Measurements from ENCODE around the gene TSC1.
A peak's percentile ranks its signal among the peaks of the same experiment; 100 is the strongest.

The TSC1 gene

DNA sequence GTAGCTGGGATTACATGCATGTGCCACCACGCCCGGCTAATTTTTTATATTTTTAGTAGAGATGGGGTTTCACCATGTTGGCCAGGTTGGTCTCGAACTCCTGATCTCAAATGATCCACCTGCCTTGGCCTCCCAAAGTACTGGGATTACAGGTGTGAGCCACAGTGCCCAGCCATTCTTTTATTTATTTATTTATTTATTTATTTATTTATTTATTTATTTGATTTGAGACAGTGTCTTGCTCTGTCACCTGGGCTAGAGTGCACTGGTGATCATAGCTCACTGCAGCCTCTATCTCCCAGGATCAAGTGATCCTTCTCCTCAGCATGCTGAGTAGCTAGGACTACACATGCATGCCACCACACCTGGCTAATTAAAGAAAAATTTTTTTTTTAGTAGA lies 23.5 kb upstream of the TSC1 start (continued):
- TF ChIP-seq ZBTB21 (tag by site-specific recombination; IDR thresholded peaks at IDR 0.05) (0 out of 2 replicates have a peak, but pooled peaks have one; percentile 53), ZNF202 (tag by site-specific recombination; IDR thresholded peaks at IDR 0.05; ENCODE audit: borderline replicate concordance) (peak; percentile 92; the same call in 1 of the 2 replicates), ZNF292 (tag by site-specific recombination; IDR thresholded peaks at IDR 0.05; ENCODE audit: borderline replicate concordance, low read depth) (peak; percentile 86)
- TF ChIP-seq, protein P1, sequence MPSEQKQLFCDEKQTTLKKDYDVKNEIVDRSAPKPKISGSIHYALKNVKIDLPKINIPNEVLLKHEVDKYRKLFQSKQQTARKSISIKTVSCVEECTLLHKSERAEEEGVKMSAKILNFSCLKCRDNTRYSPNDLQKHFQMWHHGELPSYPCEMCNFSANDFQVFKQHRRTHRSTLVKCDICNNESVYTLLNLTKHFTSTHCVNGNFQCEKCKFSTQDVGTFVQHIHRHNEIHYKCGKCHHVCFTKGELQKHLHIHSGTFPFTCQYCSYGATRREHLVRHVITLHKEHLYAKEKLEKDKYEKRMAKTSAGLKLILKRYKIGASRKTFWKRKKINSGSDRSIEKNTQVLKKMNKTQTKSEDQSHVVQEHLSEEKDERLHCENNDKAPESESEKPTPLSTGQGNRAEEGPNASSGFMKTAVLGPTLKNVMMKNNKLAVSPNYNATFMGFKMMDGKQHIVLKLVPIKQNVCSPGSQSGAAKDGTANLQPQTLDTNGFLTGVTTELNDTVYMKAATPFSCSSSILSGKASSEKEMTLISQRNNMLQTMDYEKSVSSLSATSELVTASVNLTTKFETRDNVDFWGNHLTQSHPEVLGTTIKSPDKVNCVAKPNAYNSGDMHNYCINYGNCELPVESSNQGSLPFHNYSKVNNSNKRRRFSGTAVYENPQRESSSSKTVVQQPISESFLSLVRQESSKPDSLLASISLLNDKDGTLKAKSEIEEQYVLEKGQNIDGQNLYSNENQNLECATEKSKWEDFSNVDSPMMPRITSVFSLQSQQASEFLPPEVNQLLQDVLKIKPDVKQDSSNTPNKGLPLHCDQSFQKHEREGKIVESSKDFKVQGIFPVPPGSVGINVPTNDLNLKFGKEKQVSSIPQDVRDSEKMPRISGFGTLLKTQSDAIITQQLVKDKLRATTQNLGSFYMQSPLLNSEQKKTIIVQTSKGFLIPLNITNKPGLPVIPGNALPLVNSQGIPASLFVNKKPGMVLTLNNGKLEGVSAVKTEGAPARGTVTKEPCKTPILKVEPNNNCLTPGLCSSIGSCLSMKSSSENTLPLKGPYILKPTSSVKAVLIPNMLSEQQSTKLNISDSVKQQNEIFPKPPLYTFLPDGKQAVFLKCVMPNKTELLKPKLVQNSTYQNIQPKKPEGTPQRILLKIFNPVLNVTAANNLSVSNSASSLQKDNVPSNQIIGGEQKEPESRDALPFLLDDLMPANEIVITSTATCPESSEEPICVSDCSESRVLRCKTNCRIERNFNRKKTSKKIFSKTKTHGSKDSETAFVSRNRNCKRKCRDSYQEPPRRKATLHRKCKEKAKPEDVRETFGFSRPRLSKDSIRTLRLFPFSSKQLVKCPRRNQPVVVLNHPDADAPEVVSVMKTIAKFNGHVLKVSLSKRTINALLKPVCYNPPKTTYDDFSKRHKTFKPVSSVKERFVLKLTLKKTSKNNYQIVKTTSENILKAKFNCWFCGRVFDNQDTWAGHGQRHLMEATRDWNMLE (tag by site-specific recombination; conservative IDR thresholded peaks at IDR 0.05; ENCODE audit: low read depth) = peak; percentile 89

- no peaks in the 10 kb centered on the region for H3K4me1 ChIP-seq (ENCODE audit: control insufficient read depth, insufficient read depth, low read length)
- no peaks in the 10 kb centered on the region for H3K9me3 ChIP-seq (ENCODE audit: control insufficient read depth, insufficient read depth, low read depth, low read length)
- ChIA-PET CTCF (interaction anchor here (0.6 to 1.8 kb wide), 6 partner anchors 9 to 561 kb away, joined by 3 to 10 read pairs (median 4); no protein-coding TSS in a partner anchor), POLR2A (no interaction called here)
- no peaks in the 10 kb centered on the region for H3K36me3 ChIP-seq (ENCODE audit: control insufficient read depth in 2 of 2, insufficient read depth in 1 of 2, low read length in 2 of 2)
- no peak overlapping the region for H3K27ac ChIP-seq (ENCODE audit: extremely low read depth, low read depth, low read length)
- TF ChIP-seq ZNF513 (tag by site-specific recombination; IDR thresholded peaks at IDR 0.05) = no peak
- no peak for TF ChIP-seq ZBTB17 (tag by site-specific recombination; IDR thresholded peaks at IDR 0.05)
- TF ChIP-seq PRDM6 (tag by site-specific recombination; IDR thresholded peaks at IDR 0.05) = no peak
- no peak for TF ChIP-seq ZNF433 (tag by site-specific recombination; IDR thresholded peaks at IDR 0.05; ENCODE audit: low read depth)
- TF ChIP-seq, protein P2, sequence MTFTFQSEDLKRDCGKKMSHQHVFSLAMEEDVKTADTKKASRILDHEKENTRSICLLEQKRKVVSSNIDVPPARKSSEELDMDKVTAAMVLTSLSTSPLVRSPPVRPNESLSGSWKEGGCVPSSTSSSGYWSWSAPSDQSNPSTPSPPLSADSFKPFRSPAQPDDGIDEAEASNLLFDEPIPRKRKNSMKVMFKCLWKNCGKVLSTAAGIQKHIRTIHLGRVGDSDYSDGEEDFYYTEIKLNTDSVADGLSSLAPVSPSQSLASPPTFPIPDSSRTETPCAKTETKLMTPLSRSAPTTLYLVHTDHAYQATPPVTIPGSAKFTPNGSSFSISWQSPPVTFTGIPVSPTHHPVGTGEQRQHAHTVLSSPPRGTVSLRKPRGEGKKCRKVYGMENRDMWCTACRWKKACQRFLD (tag by site-specific recombination; IDR thresholded peaks at IDR 0.05) = no peak
- TF ChIP-seq ELK4 (IDR thresholded peaks at IDR 0.05; ENCODE audit: borderline replicate concordance, low read depth, low read length) = no peak
- no peak for TF ChIP-seq PRDM10 (tag by site-specific recombination; IDR thresholded peaks at IDR 0.05)
- no peak for TF ChIP-seq ZSCAN5A (tag by site-specific recombination; IDR thresholded peaks at IDR 0.05)
- TF ChIP-seq BCL6B (tag by site-specific recombination; IDR thresholded peaks at IDR 0.05) = no peak
- no peak for TF ChIP-seq ZNF138 (tag by site-specific recombination; IDR thresholded peaks at IDR 0.05; ENCODE audit: borderline replicate concordance)
- no peak for TF ChIP-seq TRIM28 (IDR thresholded peaks at IDR 0.05; ENCODE audit: borderline replicate concordance, low read length)
- no peak for TF ChIP-seq ZNF561 (tag by site-specific recombination; IDR thresholded peaks at IDR 0.05; ENCODE audit: borderline replicate concordance)
- TF ChIP-seq ZNF560 (tag by site-specific recombination; IDR thresholded peaks at IDR 0.05; ENCODE audit: borderline replicate concordance) = no peak
- no peak for TF ChIP-seq ZNF426 (tag by site-specific recombination; IDR thresholded peaks at IDR 0.05)
- H3K4me3 ChIP-seq (ENCODE audit: low read depth, low read length) = no peak overlapping the region
Measured at GRCh38 chr9:132965478-132965877, 21.1 kb upstream of the TSC1 start.
